ENCODE results near the gene BPIFA1.

Gene BPIFA1

GRCh38 chr20:33279261-33279910 lies 43.6 kb downstream of the BPIFA1 start:
- no peak for DNase-seq

GRCh38 chr20:33280000-33280680 lies 44.3 kb downstream of the BPIFA1 start:
- no peak for DNase-seq

GRCh38 chr20:33280775-33281174 lies 45.0 kb downstream of the BPIFA1 start:
- no peak for DNase-seq

- no peak for DNase-seq
Observed at GRCh38 chr20:33281550-33282146, 45.9 kb downstream of the BPIFA1 start.

GRCh38 chr20:33282196-33282934 lies 46.6 kb downstream of the BPIFA1 start:
- no peak for DNase-seq

DNA sequence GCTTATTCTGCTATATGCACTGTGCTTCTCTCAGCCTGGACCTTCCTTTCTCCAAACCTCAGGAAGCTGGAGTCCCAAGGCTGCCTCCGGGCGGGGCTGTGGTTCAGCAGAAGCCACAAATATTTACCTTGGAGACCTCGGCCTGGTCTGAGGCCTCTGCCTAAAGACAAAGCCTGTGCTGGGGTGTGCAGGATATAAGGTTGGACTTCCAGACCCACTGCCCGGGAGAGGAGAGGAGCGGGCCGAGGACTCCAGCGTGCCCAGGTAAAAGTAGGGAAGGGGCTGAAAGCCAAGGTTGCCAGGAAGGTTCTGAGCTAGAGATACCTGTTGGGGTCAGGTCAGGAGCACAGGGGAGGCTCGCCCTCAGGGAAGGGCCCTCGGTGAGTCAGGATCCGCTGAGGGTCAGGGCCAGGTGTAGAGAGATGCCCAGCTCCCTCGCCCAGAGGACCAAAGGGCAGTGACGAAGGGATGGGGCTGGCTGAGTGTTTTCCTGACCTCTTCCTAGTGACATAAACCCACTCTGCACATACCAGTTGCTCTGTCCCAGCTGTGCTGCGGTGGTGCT lies 47.3 kb downstream of the BPIFA1 start, which contains the start of gene BPIFB1:
Gene BPIFB1 (plus strand): TSS at position 224 of the 565 bp plus-strand sequence. CDS start 2,860 bp downstream, outside the sequence.
- DNase-seq = no peak

- DNase-seq = no peak
Observed at GRCh38 chr20:33284284-33284683, 48.5 kb downstream of the BPIFA1 start.

DNA sequence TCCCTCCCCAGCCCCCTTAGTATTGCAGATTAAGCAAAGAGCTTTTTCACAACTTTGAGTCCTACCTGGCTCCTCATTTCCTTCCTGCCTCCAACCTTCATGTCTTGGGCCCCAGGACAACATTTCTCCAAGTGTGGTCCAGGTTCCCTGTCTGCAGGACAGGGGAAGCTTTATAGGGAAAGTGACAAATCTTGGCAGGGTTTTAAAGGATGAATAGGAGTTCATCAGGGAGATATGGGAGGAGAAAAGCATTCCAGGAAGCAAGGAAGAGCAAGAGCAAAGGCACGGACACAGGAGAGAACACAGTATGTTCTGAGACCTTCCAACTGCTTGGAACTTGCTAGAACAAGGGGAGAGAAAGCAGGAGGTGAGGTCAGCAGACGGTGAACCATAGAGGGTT lies 49.1 kb downstream of the BPIFA1 start:
- DNase-seq = no peak

- no peak for DNase-seq
Observed at GRCh38 chr20:33285861-33286495, 50.2 kb downstream of the BPIFA1 start.

GRCh38 chr20:33287884-33288283 lies 52.1 kb downstream of the BPIFA1 start:
- DNase-seq = no peak

- no peak for DNase-seq
Observed at GRCh38 chr20:33290852-33291251, 55.1 kb downstream of the BPIFA1 start.

GRCh38 chr20:33291416-33291815 lies 55.6 kb downstream of the BPIFA1 start:
- no peak for DNase-seq

GRCh38 chr20:33291830-33292355 lies 56.1 kb downstream of the BPIFA1 start:
- peak; percentile 19 to 60 (median 47) for DNase-seq

Data from T-helper 2 cell (primary cell).